ENCODE results near the gene FER1L5.

- TF ChIP-seq POLR2AphosphoS5 (IDR thresholded peaks at IDR 0.05; ENCODE audit: low read depth, low read length) (no peak), RAD21 (IDR thresholded peaks at IDR 0.05 in 1 of 2, conservative IDR thresholded peaks at IDR 0.05 in 1 of 2; ENCODE audit: low read depth in 2 of 2, low read length in 2 of 2) (no peak), TAF1 (IDR thresholded peaks at IDR 0.05; ENCODE audit: low read depth, low read length) (no peak), PHF8 (conservative IDR thresholded peaks at IDR 0.05; ENCODE audit: low read depth, low read length) (no peak)
- TF ChIP-seq, protein P1, sequence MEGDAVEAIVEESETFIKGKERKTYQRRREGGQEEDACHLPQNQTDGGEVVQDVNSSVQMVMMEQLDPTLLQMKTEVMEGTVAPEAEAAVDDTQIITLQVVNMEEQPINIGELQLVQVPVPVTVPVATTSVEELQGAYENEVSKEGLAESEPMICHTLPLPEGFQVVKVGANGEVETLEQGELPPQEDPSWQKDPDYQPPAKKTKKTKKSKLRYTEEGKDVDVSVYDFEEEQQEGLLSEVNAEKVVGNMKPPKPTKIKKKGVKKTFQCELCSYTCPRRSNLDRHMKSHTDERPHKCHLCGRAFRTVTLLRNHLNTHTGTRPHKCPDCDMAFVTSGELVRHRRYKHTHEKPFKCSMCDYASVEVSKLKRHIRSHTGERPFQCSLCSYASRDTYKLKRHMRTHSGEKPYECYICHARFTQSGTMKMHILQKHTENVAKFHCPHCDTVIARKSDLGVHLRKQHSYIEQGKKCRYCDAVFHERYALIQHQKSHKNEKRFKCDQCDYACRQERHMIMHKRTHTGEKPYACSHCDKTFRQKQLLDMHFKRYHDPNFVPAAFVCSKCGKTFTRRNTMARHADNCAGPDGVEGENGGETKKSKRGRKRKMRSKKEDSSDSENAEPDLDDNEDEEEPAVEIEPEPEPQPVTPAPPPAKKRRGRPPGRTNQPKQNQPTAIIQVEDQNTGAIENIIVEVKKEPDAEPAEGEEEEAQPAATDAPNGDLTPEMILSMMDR (IDR thresholded peaks at IDR 0.05; ENCODE audit: control extremely low read depth in 1 of 3, insufficient read depth in 1 of 3, low read depth in 1 of 3, low read length in 3 of 3), result no peak
- TF ChIP-seq, protein P2, sequence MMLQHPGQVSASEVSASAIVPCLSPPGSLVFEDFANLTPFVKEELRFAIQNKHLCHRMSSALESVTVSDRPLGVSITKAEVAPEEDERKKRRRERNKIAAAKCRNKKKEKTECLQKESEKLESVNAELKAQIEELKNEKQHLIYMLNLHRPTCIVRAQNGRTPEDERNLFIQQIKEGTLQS (IDR thresholded peaks at IDR 0.05; ENCODE audit: insufficient read depth, low read depth, low read length), result no peak
These were observed 40.9 kb upstream of the FER1L5 start for GRCh38 chr2:96601382-96602292.
